ENCODE results near the gene FFAR2.
A peak's percentile ranks its signal among the peaks of the same experiment; 100 is the strongest.

Gene FFAR2

GRCh38 chr19:35427187-35427586, 20.9 kb upstream of the FFAR2 start:
- DNase-seq, result no peak

GRCh38 chr19:35429698-35430408, 18.2 kb upstream of the FFAR2 start:
- no peak for DNase-seq

- no peak for DNase-seq
Measured at GRCh38 chr19:35430409-35431144, 17.5 kb upstream of the FFAR2 start.

- DNase-seq, result no peak
Measured at GRCh38 chr19:35431145-35431807, 16.8 kb upstream of the FFAR2 start.

GRCh38 chr19:35432911-35433310, 15.1 kb upstream of the FFAR2 start:
- no peak for DNase-seq

- DNase-seq, result no peak
Measured at GRCh38 chr19:35433448-35433847, 14.6 kb upstream of the FFAR2 start.

- DNase-seq, result no peak
Measured at GRCh38 chr19:35435896-35436295, 12.2 kb upstream of the FFAR2 start.

- peak; percentile 22 for DNase-seq
Measured at GRCh38 chr19:35436477-35437405, 11.3 kb upstream of the FFAR2 start.

GRCh38 chr19:35437406-35437951, 10.6 kb upstream of the FFAR2 start:
- no peak for DNase-seq

GRCh38 chr19:35438096-35438495, 10.0 kb upstream of the FFAR2 start:
- DNase-seq, result no peak

- DNase-seq, result no peak
Measured at GRCh38 chr19:35438527-35438926, 9.5 kb upstream of the FFAR2 start.

- no peak for DNase-seq
Measured at GRCh38 chr19:35439921-35440320, 8.1 kb upstream of the FFAR2 start.

GRCh38 chr19:35442091-35442490, 6.0 kb upstream of the FFAR2 start:
- no peak for DNase-seq

GRCh38 chr19:35444735-35445134, 3.3 kb upstream of the FFAR2 start:
- no peak for DNase-seq

- peak; percentile 15 for DNase-seq
Measured at GRCh38 chr19:35445826-35446593, 2.0 kb upstream of the FFAR2 start.

GRCh38 chr19:35449359-35450043, 1.4 kb downstream of the FFAR2 start:
- no peak for DNase-seq

GRCh38 chr19:35451338-35452096, 3.5 kb downstream of the FFAR2 start:
- DNase-seq, result peak; percentile 29

- no peak for DNase-seq
Measured at GRCh38 chr19:35454663-35455062, 6.6 kb downstream of the FFAR2 start.

- DNase-seq, result no peak
Measured at GRCh38 chr19:35455616-35456201, 7.7 kb downstream of the FFAR2 start.

- DNase-seq, result no peak
Measured at GRCh38 chr19:35457173-35457572, 9.1 kb downstream of the FFAR2 start.
